WI38 (cell line): ENCODE results near the gene PDIA6.

Experiments used
- H3K4me3 ChIP-seq: 2 replicates; pipeline ENCODE4 v1.5.1; 2011; ENCODE audit warnings: low read depth, mild to moderate bottlenecking, control low read depth, low read length
- TF ChIP-seq, protein P1 (sequence below): IDR thresholded peaks from 2 replicates; pipeline ENCODE4 v1.5.1; 2012; ENCODE audit warnings: low read depth, mild to moderate bottlenecking, control low read depth, low read length

PDIA6 gene

DNA sequence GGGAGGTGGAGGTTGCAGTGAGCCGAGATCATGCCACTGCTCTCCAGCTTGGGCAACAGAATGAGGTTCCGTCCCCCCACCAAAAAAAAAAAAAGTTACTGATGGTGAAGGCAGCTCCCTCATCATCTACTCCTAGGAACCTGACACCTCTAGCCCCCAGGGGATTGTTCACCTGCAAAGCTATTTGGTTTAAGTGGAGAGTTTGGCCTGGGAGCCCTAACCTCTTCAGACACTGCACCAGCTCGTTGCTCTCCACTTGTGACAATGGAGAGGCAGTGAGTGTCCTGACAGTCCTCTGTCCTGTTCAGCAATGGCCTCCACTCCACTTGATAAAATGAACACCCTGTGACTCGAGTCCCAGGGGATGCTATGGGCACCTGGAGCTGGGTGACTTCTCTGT is 47.7 kb downstream of the PDIA6 start:
- H3K4me3 ChIP-seq: no peak overlapping the region
- TF ChIP-seq, protein P1, sequence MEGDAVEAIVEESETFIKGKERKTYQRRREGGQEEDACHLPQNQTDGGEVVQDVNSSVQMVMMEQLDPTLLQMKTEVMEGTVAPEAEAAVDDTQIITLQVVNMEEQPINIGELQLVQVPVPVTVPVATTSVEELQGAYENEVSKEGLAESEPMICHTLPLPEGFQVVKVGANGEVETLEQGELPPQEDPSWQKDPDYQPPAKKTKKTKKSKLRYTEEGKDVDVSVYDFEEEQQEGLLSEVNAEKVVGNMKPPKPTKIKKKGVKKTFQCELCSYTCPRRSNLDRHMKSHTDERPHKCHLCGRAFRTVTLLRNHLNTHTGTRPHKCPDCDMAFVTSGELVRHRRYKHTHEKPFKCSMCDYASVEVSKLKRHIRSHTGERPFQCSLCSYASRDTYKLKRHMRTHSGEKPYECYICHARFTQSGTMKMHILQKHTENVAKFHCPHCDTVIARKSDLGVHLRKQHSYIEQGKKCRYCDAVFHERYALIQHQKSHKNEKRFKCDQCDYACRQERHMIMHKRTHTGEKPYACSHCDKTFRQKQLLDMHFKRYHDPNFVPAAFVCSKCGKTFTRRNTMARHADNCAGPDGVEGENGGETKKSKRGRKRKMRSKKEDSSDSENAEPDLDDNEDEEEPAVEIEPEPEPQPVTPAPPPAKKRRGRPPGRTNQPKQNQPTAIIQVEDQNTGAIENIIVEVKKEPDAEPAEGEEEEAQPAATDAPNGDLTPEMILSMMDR: no peak

GRCh38 chr2:10764096-10764785 is 48.3 kb downstream of the PDIA6 start:
- TF ChIP-seq, protein P1: no peak

DNA sequence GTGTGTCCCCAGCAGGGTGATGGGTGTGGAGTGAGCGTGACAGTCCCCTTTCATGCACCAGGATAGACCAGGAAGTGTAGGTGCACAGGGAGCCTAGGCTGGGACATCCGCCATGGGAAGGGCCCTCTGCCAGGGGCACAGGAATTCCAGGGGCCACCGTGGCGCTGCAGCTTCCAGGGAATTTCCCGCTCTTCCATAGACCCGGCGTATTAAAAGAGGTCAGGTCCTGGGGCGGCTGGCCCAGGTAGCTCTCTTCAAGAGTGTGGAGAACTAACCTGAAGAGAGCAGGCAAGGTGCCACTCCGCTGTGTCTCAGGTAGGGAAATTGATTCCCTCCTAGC is 49.2 kb downstream of the PDIA6 start:
- H3K4me3 ChIP-seq: no peak overlapping the region
- TF ChIP-seq, protein P1: no peak

More at GRCh38 chr2:10764096-10764785, 48.3 kb downstream of the PDIA6 start:
- H3K4me3 ChIP-seq: no peak overlapping the region

GRCh38 chr2:10762651-10763460 is 49.7 kb downstream of the PDIA6 start:
- no peak overlapping the region for H3K4me3 ChIP-seq
- TF ChIP-seq, protein P1: no peak

- no peak overlapping the region for H3K4me3 ChIP-seq
- TF ChIP-seq, protein P1: no peak
Measured at GRCh38 chr2:10761591-10761990, 51.0 kb downstream of the PDIA6 start.

DNA sequence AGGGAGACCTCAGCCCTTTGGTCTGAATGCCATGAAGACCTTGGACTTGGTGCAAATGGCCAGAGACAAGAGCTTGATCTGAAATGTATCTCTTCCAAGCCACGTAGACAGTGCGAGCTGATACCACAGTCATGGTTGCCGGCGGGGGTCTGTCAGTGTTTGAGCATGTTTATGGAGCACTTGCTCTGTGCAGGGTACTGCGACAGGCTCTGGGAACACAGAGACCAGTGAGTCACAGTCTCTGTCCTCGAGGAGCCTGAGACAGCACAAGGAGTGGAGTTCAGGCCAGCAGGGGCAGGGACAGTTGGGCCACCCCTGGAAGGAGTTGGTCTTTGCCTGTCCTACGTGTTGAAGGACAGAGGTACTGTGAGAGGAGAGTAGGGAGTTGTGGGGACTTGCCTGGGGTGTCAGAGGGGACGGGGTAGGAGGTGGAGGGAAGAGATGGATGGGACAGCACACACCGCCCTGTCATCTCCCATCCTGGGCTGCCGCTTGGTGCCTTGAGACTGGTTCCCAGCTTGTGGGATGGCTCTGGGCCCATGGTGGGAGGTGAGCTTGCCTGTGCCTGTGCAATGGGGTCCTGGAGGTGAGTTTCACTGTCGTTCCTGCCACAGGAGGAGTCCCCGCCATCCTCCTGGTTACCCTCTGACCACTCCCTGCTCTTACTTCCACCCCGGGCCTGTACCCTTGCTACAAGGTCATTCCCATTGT is 51.6 kb downstream of the PDIA6 start:
- H3K4me3 ChIP-seq: no peak overlapping the region
- TF ChIP-seq, protein P1: no peak
